Activated naive CD8-positive, alpha-beta T cell treated with anti-CD3 and anti-CD28 coated beads, Interleukin-2, amount 10 ng/mL, durations not matched to agents 7 days and 5 days (primary cell): ENCODE data around the gene CSN3. TPM values are rescaled to one million over a fixed set of nuclear protein-coding genes. Genes with fewer than 3 reads are reported as not detected.

ENCODE experiments used
- ATAC-seq: fragments of 150-1000 bp; cut with Tn5 transposase; one replicate; pipeline ENCODE4 v1.10.0; 2021; ENCODE audit warnings: low read depth, moderate library complexity
- POLR2A ChIA-PET: fragments of 350-600 bp; sonication (Branson Sonifier 250); formaldehyde crosslinking; loops from one replicate; lab custom pipeline; 2021; ENCODE audit warnings: antibody characterized with exemption; lab: Charles Lee
- DNase-seq: peaks from one replicate; pipeline ENCODE4 v3.0.0; 2021
- H3K27ac Mint-ChIP-seq: one replicate; pipeline ENCODE4 v1.8.0; 2022; ENCODE audit warnings: mild to moderate bottlenecking, mixed read lengths
- H3K27me3 Mint-ChIP-seq: one replicate; pipeline ENCODE4 v1.8.0; 2022; ENCODE audit warnings: mild to moderate bottlenecking, moderate library complexity, mixed read lengths
- H3K36me3 Mint-ChIP-seq: one replicate; pipeline ENCODE4 v1.8.0; 2021; ENCODE audit warnings: mild to moderate bottlenecking, mixed read lengths
- H3K4me1 Mint-ChIP-seq: one replicate; pipeline ENCODE4 v1.8.0; 2021; ENCODE audit warnings: mixed read lengths
- H3K4me3 Mint-ChIP-seq: one replicate; pipeline ENCODE4 v1.8.0; 2022; ENCODE audit warnings: mild to moderate bottlenecking, moderate library complexity, mixed read lengths
- H3K9me3 Mint-ChIP-seq: one replicate; pipeline ENCODE4 v1.8.0; 2021; ENCODE audit warnings: mixed read lengths
- total RNA-seq, 2 experiments: library from RNA; stranded (reverse); gene quantifications; one replicate each; pipeline ENCODE4 v1.2.3, GENCODE V29; 2021

The CSN3 gene
- total RNA-seq, 2 experiments from 2014 or later, result not detected

DNA sequence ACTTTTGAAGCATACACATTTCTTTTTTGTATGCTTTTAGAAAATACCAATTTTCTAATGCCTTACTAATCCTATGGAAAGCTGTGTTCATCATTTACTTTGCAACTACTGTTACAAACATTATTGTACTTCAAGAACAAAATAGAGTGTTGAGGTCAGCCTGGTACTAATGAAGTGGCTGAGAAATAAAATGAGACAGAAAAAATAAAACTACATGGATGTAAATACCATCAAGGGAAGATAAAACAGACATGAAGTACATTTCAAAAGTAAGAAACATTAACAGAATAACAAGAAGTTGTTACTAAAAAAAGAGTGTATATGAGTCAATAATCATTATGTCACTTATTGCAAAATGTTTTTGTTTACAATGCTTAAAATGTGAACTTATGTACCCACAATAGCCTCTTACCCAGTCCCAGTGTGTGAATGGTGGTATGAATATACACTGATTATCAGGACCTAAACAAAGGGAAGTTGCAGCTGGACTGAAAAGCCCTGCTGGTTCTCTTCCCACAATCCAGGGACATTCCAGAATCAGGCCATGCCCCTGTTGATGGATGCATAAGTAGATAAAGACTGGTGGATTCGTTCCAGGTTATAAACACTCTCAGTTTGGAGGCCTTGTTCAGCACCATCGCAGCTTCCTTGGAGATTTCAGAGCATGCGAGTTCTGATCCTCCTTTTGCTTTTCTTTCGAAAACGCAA, 2.4 kb upstream of the CSN3 start:
- no peaks in the 10 kb centered on the region for H3K4me1 Mint-ChIP-seq
- no peak overlapping the region for H3K4me3 Mint-ChIP-seq
- ATAC-seq (no peak), DNase-seq (no peak)
- H3K9me3 Mint-ChIP-seq, result no peaks in the 10 kb centered on the region
- H3K27me3 Mint-ChIP-seq, result no peaks in the 10 kb centered on the region
- POLR2A ChIA-PET, result no interaction called here
- H3K27ac Mint-ChIP-seq, result no peak overlapping the region
- no peaks in the 10 kb centered on the region for H3K36me3 Mint-ChIP-seq

DNA sequence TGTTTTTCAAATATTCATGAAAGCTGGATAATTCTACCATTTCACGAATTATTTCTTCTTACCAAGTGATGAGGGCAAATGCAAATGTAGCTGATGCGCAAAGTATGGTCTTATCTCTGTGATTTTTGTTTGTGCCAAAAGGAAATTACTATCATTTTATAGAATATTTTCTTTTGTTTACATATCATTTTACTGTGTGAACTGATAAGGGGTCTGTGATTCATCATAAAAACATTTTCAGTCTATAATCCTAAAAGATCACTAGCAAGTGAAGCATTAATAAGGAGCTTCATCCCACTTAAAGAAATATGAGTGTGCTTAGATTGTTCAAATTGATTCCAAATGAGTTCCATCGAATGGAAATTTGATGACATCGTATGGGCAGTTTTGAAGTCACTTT, 694 bp downstream of the CSN3 start:
- no peak for DNase-seq
- no peak for ATAC-seq
- no peak overlapping the region for H3K4me3 Mint-ChIP-seq
- H3K36me3 Mint-ChIP-seq, result no peaks in the 10 kb centered on the region
- H3K27ac Mint-ChIP-seq, result no peak overlapping the region
- H3K27me3 Mint-ChIP-seq, result no peaks in the 10 kb centered on the region
- POLR2A ChIA-PET, result no interaction called here
- no peaks in the 10 kb centered on the region for H3K9me3 Mint-ChIP-seq
- no peaks in the 10 kb centered on the region for H3K4me1 Mint-ChIP-seq

DNA sequence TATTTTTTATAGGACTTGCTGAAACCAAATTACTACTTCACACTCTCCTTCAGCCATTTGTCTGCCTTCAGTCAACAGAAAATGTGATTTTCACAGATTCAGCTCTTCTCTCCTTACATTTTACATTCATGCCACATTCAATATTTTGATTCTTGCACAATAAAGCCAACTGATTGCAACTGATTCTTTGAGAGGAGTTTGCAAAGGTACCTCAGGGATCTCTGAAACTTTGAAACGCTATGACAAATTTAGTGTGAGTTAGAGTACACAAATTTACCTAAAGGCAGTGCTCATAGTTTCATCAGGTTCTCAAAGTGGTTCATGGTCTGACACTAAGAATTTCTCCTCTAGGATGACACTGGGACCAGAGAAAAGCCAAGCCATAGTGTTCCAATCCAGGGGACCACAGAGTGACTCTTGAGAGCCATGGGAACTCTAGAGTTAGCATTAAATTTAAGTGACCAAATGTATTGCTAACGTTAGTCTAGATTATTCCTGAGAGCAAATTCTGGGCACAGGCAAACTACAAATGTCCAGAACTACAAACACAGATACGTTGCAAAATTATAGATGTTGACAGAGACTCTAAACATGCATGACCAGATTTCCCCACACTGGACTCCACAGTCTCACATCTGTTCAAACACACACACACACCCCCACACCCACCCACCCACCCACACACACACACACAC, 9.0 kb downstream of the CSN3 start:
- Mint-ChIP-seq H3K36me3 (no peaks in the 10 kb centered on the region), H3K4me1 (no peaks in the 10 kb centered on the region), H3K9me3 (no peaks in the 10 kb centered on the region), H3K27ac (no peak overlapping the region), H3K27me3 (no peaks in the 10 kb centered on the region), H3K4me3 (no peak overlapping the region)
- DNase-seq (no peak), ATAC-seq (no peak)
- POLR2A ChIA-PET, result no interaction called here

DNA sequence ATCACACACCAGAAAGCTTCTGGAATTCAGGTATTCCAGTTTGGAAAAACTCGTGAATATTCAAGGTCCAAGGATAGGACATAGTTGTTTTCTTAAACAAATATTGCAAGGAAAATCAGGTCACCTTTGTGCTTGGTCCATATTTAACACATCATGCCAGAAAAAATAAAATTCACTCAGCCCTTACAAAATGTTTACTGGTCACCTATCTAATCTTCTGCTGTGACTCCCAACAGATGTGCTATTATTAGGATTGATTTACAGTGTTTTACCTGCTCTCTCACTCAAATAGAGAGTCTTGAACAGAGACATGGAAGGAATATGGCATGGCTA, 9.5 kb downstream of the CSN3 start:
- Mint-ChIP-seq H3K27me3 (no peaks in the 10 kb centered on the region), H3K9me3 (no peaks in the 10 kb centered on the region), H3K4me1 (no peaks in the 10 kb centered on the region), H3K4me3 (no peak overlapping the region), H3K27ac (no peak overlapping the region), H3K36me3 (no peaks in the 10 kb centered on the region)
- POLR2A ChIA-PET, result no interaction called here
- ATAC-seq (no peak), DNase-seq (no peak)

DNA sequence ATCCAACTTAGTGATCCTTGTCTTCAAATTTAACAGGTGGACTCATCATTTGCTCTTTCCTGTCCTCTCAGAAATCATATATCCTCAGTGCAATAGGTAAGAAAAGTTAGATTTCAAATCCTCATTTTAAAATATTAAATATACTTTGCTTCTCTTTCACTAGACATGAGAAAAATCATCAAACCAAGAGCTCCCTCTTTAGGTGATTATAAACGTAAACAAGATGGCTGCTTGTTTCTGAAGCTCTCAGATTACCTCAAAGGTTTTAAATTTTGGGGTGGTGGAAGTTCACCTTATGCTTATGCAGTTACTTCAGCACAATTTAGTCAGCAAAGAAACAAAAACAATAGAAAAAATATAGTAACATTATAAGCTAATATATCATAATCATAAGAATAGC, 27.3 kb downstream of the CSN3 start:
- no peaks in the 10 kb centered on the region for H3K9me3 Mint-ChIP-seq
- ATAC-seq, result no peak
- H3K4me3 Mint-ChIP-seq, result no peak overlapping the region
- no peaks in the 10 kb centered on the region for H3K4me1 Mint-ChIP-seq
- no peak overlapping the region for H3K27ac Mint-ChIP-seq
- H3K36me3 Mint-ChIP-seq, result no peaks in the 10 kb centered on the region
- no peaks in the 10 kb centered on the region for H3K27me3 Mint-ChIP-seq
- DNase-seq, result no peak
- POLR2A ChIA-PET, result no interaction called here

DNA sequence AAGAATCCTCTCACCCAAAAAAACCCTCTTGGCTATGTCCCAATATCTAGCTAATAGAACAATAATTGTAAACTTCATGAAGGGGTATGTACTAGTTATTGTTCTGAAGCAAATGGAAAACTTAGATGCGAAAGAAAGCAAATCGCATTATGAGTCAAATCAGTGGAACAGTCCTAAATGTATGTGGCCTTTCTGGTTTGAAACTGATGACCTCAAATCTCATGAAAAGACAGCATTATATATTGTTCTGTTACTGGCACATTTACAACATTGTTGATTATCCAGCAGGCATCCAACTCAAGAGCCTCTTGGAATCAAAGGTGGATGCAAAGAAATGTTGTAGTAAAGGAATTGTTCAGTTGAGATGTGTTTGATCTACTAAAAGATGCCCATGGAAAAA, 34.7 kb downstream of the CSN3 start:
- Mint-ChIP-seq H3K27me3 (no peaks in the 10 kb centered on the region), H3K4me1 (no peaks in the 10 kb centered on the region), H3K27ac (no peak overlapping the region), H3K36me3 (no peaks in the 10 kb centered on the region), H3K4me3 (no peak overlapping the region), H3K9me3 (no peaks in the 10 kb centered on the region)
- POLR2A ChIA-PET, result no interaction called here
- ATAC-seq (no peak), DNase-seq (no peak)

DNA sequence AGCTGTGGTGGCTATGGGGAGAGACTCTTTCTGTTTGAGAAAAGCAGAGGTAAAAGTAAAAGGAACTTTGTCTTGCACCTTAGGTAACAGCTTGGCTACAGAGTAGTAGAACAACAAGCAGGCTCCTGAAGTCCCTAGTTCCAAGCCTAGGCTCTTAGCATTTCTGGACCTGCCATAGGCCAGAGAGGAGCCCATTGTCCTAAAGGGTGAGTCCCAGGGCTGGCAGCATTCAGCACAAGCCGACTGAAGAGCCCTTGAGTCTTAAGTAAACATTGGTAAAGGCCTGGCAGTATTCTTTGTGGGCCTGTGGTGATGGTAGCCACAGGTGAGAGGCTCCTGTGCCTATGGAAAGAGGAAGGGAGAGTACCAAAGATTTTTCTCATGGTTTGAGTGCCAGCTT, 38.2 kb downstream of the CSN3 start:
- Mint-ChIP-seq H3K4me1 (no peaks in the 10 kb centered on the region), H3K36me3 (no peaks in the 10 kb centered on the region), H3K9me3 (no peaks in the 10 kb centered on the region), H3K27ac (no peak overlapping the region), H3K4me3 (no peak overlapping the region), H3K27me3 (no peaks in the 10 kb centered on the region)
- POLR2A ChIA-PET, result no interaction called here
- DNase-seq (no peak), ATAC-seq (no peak)

DNA sequence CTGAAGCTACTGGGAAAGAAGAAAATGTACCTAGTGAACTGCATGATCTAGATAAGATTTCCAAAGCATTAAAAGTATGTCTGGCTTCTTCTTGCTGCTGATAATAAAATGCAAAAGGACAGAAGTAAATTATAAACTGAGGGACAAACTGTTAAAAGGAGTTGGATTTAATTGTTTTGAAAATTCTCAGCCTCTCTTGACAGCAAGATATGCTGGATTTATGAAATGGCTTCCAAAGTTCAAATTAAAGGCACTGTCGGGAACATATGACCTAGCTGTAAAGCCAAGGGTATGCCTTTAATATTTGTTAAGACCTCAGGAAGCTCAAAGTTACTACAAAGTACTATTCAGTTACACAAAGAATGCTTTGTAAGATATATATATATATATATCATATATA, 46.3 kb downstream of the CSN3 start:
- DNase-seq (no peak), ATAC-seq (no peak)
- H3K27me3 Mint-ChIP-seq, result no peaks in the 10 kb centered on the region
- no peaks in the 10 kb centered on the region for H3K9me3 Mint-ChIP-seq
- no peaks in the 10 kb centered on the region for H3K36me3 Mint-ChIP-seq
- no peaks in the 10 kb centered on the region for H3K4me1 Mint-ChIP-seq
- H3K27ac Mint-ChIP-seq, result no peak overlapping the region
- H3K4me3 Mint-ChIP-seq, result no peak overlapping the region
- POLR2A ChIA-PET, result no interaction called here

DNA sequence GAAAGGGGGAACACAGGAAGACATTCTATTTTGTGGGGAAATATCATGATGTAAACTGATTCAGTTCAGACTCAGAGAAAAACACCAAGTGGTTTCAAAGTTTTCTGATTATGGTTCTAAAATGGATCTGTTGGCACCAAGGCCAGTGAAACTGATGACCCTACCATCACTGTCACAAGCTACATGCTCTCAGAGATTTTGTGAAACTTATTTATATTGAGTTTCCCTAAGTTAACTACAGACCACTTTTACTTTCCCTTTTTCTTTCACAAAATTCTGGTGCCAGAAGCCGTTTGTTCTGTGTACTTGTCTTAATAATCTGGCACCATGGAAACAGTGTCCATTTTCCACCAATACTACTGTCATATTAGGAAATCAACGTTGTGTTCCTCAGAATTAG, 48.9 kb downstream of the CSN3 start:
- no peak overlapping the region for H3K4me3 Mint-ChIP-seq
- ATAC-seq (no peak), DNase-seq (no peak)
- no peak overlapping the region for H3K27ac Mint-ChIP-seq
- H3K4me1 Mint-ChIP-seq, result no peaks in the 10 kb centered on the region
- no peaks in the 10 kb centered on the region for H3K36me3 Mint-ChIP-seq
- POLR2A ChIA-PET, result no interaction called here
- no peaks in the 10 kb centered on the region for H3K27me3 Mint-ChIP-seq
- H3K9me3 Mint-ChIP-seq, result no peaks in the 10 kb centered on the region

DNA sequence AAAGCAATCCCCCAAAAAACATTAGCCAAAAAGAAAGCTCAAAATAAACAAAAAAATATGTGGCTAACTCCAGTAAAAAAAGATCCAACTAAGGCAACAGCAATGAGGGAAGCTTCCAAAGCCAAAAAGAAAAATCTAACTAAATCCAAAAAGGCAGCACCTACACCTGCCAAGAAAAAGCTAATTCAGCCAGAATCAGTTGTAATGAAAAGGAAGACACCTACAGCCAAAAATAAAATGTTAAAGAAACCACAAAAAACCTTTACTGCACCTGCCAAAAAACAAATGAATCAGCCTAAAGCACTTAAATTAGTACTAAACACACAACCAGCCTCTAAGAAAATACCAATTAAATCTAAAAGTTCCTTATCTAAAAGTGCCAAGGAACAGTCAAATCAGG, 55.2 kb downstream of the CSN3 start:
- H3K36me3 Mint-ChIP-seq, result no peaks in the 10 kb centered on the region
- ATAC-seq, result no peak
- no peak overlapping the region for H3K27ac Mint-ChIP-seq
- DNase-seq, result no peak
- H3K27me3 Mint-ChIP-seq, result no peaks in the 10 kb centered on the region
- H3K9me3 Mint-ChIP-seq, result no peaks in the 10 kb centered on the region
- POLR2A ChIA-PET, result no interaction called here
- no peaks in the 10 kb centered on the region for H3K4me1 Mint-ChIP-seq
- no peak overlapping the region for H3K4me3 Mint-ChIP-seq

DNA sequence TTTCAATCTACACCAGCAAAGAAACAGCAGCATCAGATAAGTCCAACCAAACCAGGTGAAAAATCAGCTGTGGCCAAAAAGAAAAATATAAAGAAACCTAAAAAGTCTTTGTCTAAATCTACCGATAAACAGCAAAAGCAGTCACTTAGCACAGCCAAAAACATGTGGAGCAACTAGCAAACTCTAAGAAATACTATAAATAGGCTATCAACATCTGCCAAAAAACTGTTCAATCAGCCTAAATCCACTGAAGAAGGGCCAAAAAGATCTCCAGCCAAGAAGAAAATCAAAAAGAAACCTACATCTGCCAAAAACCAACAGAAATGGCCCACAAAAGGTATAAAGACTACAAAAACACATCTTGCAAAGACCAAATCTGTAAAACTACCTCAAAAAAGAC, 55.7 kb downstream of the CSN3 start:
- POLR2A ChIA-PET, result no interaction called here
- no peak for DNase-seq
- no peak overlapping the region for H3K27ac Mint-ChIP-seq
- ATAC-seq, result no peak
- no peaks in the 10 kb centered on the region for H3K27me3 Mint-ChIP-seq
- no peaks in the 10 kb centered on the region for H3K4me1 Mint-ChIP-seq
- no peaks in the 10 kb centered on the region for H3K36me3 Mint-ChIP-seq
- H3K4me3 Mint-ChIP-seq, result no peak overlapping the region
- no peaks in the 10 kb centered on the region for H3K9me3 Mint-ChIP-seq

DNA sequence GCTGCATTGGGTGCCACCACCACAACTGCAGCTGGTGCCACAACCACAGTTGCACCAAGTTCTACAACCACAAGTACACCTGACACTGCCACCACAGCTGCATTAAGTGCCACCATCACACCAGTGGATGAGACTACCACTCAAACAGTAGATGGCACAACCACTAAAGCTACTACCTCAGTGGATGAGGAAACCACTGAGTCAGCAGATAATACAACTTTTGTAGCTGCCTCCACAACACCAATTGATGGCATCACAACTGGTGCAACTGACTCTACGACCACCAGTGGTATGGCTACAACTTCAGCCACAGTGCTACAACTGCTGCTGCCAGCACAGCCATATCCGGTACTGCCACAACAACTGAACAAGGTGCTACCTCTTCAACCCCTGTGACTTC, 57.2 kb downstream of the CSN3 start:
- POLR2A ChIA-PET, result no interaction called here

DNA sequence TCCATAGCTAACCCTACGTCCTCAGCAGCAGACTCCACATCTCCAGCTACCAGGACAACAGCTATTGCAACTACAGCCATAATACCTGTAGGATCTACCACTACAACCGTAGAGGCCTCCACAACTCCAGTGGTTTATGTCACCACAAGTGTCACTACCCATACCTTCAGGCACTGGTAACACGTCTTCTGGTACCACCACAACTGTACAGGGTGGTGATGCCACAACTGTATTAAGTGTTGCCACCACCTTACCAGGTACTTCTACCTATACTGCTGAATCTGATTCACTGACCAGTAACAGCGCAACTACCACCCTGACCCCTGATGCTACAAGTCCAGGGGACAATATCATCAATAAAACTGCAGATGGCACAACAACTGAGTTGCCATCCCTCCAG, 57.8 kb downstream of the CSN3 start:
- POLR2A ChIA-PET, result no interaction called here
- H3K36me3 Mint-ChIP-seq, result no peaks in the 10 kb centered on the region
- no peaks in the 10 kb centered on the region for H3K27me3 Mint-ChIP-seq
- ATAC-seq (no peak), DNase-seq (no peak)
- no peak overlapping the region for H3K4me3 Mint-ChIP-seq
- H3K27ac Mint-ChIP-seq, result no peak overlapping the region
- no peaks in the 10 kb centered on the region for H3K9me3 Mint-ChIP-seq
- no peaks in the 10 kb centered on the region for H3K4me1 Mint-ChIP-seq

More for the DNA sequence above, 57.2 kb downstream of the CSN3 start:
- Mint-ChIP-seq H3K4me1 (no peaks in the 10 kb centered on the region), H3K36me3 (no peaks in the 10 kb centered on the region), H3K9me3 (no peaks in the 10 kb centered on the region), H3K27me3 (no peaks in the 10 kb centered on the region), H3K4me3 (no peak overlapping the region), H3K27ac (no peak overlapping the region)
- DNase-seq (no peak), ATAC-seq (no peak)
